ENCODE data around the gene METTL27.
A peak's percentile ranks its signal among the peaks of the same experiment; 100 is the strongest.

METTL27 gene

GRCh38 chr7:73830681-73831583 lies 11.4 kb downstream of the METTL27 start, which contains the start of gene CLDN4:
TSS of gene CLDN4 (plus strand) at chr7:73830996. CDS start at chr7:73831202, 206 bp downstream.
- H3K27me3 Mint-ChIP-seq (ENCODE audit: low read depth, poor library complexity) = peaks cover 14% of the 10 kb centered on the region
- H3K4me1 Mint-ChIP-seq = peaks cover 73% of the 10 kb centered on the region
- peaks cover 4% of the 10 kb centered on the region for H3K9me3 Mint-ChIP-seq
- H3K36me3 Mint-ChIP-seq (ENCODE audit: low read depth) = no peaks in the 10 kb centered on the region
- no peak for TF ChIP-seq CTCF (IDR thresholded peaks at IDR 0.05)
- H3K4me3 Mint-ChIP-seq = peak within 1 kb of the TSS; percentile 71
- DNase-seq = peak; percentile 64
- H3K27ac Mint-ChIP-seq = peak within 1 kb of the TSS; percentile 90

GRCh38 chr7:73829921-73830680 lies 12.2 kb downstream of the METTL27 start:
- peaks cover 73% of the 10 kb centered on the region for H3K4me1 Mint-ChIP-seq
- TF ChIP-seq CTCF (IDR thresholded peaks at IDR 0.05) = no peak
- peak overlapping the region; percentile 71 for H3K4me3 Mint-ChIP-seq
- H3K36me3 Mint-ChIP-seq (ENCODE audit: low read depth) = no peaks in the 10 kb centered on the region
- H3K27me3 Mint-ChIP-seq (ENCODE audit: low read depth, poor library complexity) = peaks cover 16% of the 10 kb centered on the region
- no peak for DNase-seq
- peaks cover 4% of the 10 kb centered on the region for H3K9me3 Mint-ChIP-seq
- H3K27ac Mint-ChIP-seq = peak overlapping the region; percentile 90

- TF ChIP-seq CTCF (IDR thresholded peaks at IDR 0.05) = no peak
- peak overlapping the region; percentile 71 for H3K4me3 Mint-ChIP-seq
- peak overlapping the region; percentile 90 for H3K27ac Mint-ChIP-seq
- H3K4me1 Mint-ChIP-seq = peaks cover 79% of the 10 kb centered on the region
- DNase-seq = no peak
- peaks cover 3% of the 10 kb centered on the region for H3K9me3 Mint-ChIP-seq
- no peaks in the 10 kb centered on the region for H3K36me3 Mint-ChIP-seq (ENCODE audit: low read depth)
- H3K27me3 Mint-ChIP-seq (ENCODE audit: low read depth, poor library complexity) = peaks cover 16% of the 10 kb centered on the region
Observed at GRCh38 chr7:73829505-73829904, 12.8 kb downstream of the METTL27 start.

- DNase-seq = no peak
- H3K27me3 Mint-ChIP-seq (ENCODE audit: low read depth, poor library complexity) = peaks cover 16% of the 10 kb centered on the region
- H3K27ac Mint-ChIP-seq = no peak overlapping the region
- H3K36me3 Mint-ChIP-seq (ENCODE audit: low read depth) = no peaks in the 10 kb centered on the region
- peak overlapping the region; percentile 50 for H3K4me3 Mint-ChIP-seq
- TF ChIP-seq CTCF (IDR thresholded peaks at IDR 0.05) = no peak
- peaks cover 83% of the 10 kb centered on the region for H3K4me1 Mint-ChIP-seq
- no peaks in the 10 kb centered on the region for H3K9me3 Mint-ChIP-seq
Observed at GRCh38 chr7:73828972-73829371, 13.3 kb downstream of the METTL27 start.

- TF ChIP-seq CTCF (IDR thresholded peaks at IDR 0.05) = no peak
- peaks cover 16% of the 10 kb centered on the region for H3K27me3 Mint-ChIP-seq (ENCODE audit: low read depth, poor library complexity)
- H3K9me3 Mint-ChIP-seq = no peaks in the 10 kb centered on the region
- no peak for DNase-seq
- no peak overlapping the region for H3K27ac Mint-ChIP-seq
- peaks cover 84% of the 10 kb centered on the region for H3K4me1 Mint-ChIP-seq
- H3K36me3 Mint-ChIP-seq (ENCODE audit: low read depth) = no peaks in the 10 kb centered on the region
- peak overlapping the region; percentile 34 for H3K4me3 Mint-ChIP-seq
Observed at GRCh38 chr7:73828107-73828803, 14.1 kb downstream of the METTL27 start.

Data from nephron progenitor cell (in vitro differentiated cells).